Omental fat pad (tissue), 4 donors: Measurements from ENCODE around the gene HIGD1C. TPM values are rescaled to one million over a fixed set of nuclear protein-coding genes. Genes with fewer than 3 reads are reported as not detected.

Source experiments
- ATAC-seq: fragments of 150-250 bp; one replicate; pipeline ENCODE4 v1.9.1; 2016; ENCODE audit warnings: mild to moderate bottlenecking, moderate library complexity; ENCODE audit not compliant: low FRiP score
- DNase-seq: peaks from one replicate; pipeline ENCODE4 v3.0.0-alpha.2; 2019; ENCODE audit warnings: low spot score
- small RNA-seq: library from RNA; depleted of rRNA; stranded (forward); fragments of <200 nt; gene quantifications from one replicate; pipeline ENCODE3, GENCODE V24; 2016
- total RNA-seq, 4 donors: library from RNA; depleted of rRNA; stranded (reverse); fragments of >200 nt; gene quantifications; one replicate each; pipeline ENCODE4 v1.1.0, GENCODE V29; 2016
- TF ChIP-seq, protein P1 (sequence below), 3 donors: fragments of 450-650 bp; IDR thresholded peaks; one replicate each; pipeline ENCODE4 v1.5.1; 2016 to 2017; ENCODE audit warnings: antibody characterized with exemption in 3 of 3, mild to moderate bottlenecking in 3 of 3, moderate library complexity in 2 of 3

HIGD1C gene
- total RNA-seq, 4 donors from 2014 or later = not detected

DNA sequence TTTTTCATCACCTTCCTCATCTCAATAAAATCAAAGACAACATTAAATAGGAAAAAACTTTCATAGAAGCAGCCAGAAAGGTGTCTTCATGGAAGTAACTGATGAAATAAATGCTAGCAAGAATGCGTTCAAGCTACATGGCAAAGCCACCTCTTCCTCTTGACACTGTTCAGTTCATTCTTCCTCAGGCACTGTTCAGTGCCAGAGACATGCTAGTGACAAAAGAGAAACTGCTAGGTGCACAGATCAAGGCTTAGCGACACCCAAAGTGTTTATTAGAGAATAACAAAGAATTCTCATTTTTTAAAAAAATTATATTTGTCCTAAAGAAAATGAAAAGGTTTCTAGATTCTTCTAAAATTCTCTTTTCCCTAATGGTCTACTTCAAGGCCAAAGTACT, 66.6 kb downstream of the HIGD1C start:
- TF ChIP-seq, protein P1, sequence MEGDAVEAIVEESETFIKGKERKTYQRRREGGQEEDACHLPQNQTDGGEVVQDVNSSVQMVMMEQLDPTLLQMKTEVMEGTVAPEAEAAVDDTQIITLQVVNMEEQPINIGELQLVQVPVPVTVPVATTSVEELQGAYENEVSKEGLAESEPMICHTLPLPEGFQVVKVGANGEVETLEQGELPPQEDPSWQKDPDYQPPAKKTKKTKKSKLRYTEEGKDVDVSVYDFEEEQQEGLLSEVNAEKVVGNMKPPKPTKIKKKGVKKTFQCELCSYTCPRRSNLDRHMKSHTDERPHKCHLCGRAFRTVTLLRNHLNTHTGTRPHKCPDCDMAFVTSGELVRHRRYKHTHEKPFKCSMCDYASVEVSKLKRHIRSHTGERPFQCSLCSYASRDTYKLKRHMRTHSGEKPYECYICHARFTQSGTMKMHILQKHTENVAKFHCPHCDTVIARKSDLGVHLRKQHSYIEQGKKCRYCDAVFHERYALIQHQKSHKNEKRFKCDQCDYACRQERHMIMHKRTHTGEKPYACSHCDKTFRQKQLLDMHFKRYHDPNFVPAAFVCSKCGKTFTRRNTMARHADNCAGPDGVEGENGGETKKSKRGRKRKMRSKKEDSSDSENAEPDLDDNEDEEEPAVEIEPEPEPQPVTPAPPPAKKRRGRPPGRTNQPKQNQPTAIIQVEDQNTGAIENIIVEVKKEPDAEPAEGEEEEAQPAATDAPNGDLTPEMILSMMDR (IDR thresholded peaks at IDR 0.05) = no peak
- no peak for DNase-seq
- ATAC-seq = no peak

DNA sequence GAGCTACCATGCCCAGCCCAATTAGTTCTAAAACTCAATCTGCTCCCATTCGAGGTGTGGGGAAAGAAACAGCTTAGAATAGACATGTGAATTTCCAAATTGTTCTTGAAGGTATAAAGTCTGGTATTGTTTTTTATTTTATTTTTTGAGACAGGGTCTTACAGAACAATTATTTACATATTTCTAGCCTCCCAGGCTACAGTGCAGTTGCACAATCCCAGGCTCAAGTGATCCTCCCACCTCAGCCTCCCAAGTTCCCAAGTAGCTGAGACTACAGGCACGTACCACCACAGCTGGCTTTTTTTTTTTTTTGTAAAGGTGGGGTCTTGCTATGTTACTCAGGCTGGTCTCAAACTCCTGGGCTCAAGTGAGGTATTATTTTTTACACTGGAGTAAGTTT, 67.6 kb downstream of the HIGD1C start:
- DNase-seq (no peak), ATAC-seq (no peak)
- TF ChIP-seq, protein P1 (IDR thresholded peaks at IDR 0.05) = no peak

Small RNA genes within 50 kb of the gene (small RNA-seq; reads per million reads assigned to genes)
- gene AC008121.1 = not detected
- gene RF00019 = not detected
- gene RNU6-87P = not detected

Other genes with a start within 250 kb of the HIGD1C start
- 10 to 100 TPM; 17.0 to 23.3 (median 18.1) TPM for gene ATF1, start 188.4 kb upstream of the HIGD1C start, total RNA-seq
- gene TMPRSS12, start 109.6 kb upstream of the HIGD1C start, total RNA-seq = not detected
- 10 to 100 TPM; 39.6 to 59.6 (median 50.7) TPM for gene SLC11A2, start 73.8 kb downstream of the HIGD1C start, total RNA-seq
- gene LETMD1, start 95.8 kb downstream of the HIGD1C start, total RNA-seq = 10 to 100 TPM; 38.9 to 68.4 (median 60.5) TPM
- 10 to 100 TPM; 25.5 to 30.8 (median 27.1) TPM for gene CSRNP2, start 131.1 kb downstream of the HIGD1C start, total RNA-seq
- gene TFCP2, start 220.6 kb downstream of the HIGD1C start, total RNA-seq = 10 to 100 TPM; 10.1 to 14.3 (median 12.2) TPM